Measurements from ENCODE around the gene KLRC4.
"Not testable (repeated sequence)": the region's sequence is repeated elsewhere in the genome, so short reads cannot be mapped to it uniquely, and the experiment has no call there.

Gene KLRC4

DNA sequence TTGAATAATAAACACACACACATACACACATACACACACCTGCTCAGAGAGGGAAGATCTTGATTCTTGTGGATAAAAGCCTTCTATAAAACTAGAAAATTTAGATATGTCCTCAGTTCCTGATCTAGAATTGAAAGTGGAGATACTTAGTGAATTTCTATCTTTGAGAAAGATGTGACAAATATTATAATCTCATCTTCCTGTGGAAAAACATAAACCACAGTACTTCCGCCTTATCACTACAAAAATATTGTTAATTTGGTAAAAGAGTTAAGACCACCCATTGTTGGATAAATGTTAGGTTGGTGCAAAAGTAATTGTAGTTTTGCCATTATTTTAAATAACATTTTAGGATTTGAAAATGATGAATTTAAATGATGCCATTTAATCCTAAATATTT lies 19.7 kb downstream of the KLRC4 start, which contains the start of gene KLRK1:
Gene KLRK1 (minus strand): TSS at position 138 of the 400 bp plus-strand sequence. CDS start 1,231 bp downstream, outside the sequence.
- TF ChIP-seq, protein P1, sequence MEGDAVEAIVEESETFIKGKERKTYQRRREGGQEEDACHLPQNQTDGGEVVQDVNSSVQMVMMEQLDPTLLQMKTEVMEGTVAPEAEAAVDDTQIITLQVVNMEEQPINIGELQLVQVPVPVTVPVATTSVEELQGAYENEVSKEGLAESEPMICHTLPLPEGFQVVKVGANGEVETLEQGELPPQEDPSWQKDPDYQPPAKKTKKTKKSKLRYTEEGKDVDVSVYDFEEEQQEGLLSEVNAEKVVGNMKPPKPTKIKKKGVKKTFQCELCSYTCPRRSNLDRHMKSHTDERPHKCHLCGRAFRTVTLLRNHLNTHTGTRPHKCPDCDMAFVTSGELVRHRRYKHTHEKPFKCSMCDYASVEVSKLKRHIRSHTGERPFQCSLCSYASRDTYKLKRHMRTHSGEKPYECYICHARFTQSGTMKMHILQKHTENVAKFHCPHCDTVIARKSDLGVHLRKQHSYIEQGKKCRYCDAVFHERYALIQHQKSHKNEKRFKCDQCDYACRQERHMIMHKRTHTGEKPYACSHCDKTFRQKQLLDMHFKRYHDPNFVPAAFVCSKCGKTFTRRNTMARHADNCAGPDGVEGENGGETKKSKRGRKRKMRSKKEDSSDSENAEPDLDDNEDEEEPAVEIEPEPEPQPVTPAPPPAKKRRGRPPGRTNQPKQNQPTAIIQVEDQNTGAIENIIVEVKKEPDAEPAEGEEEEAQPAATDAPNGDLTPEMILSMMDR (conservative IDR thresholded peaks at IDR 0.05; ENCODE audit: low read depth, low read length), result no peak
- DNase-seq (ENCODE audit: low read depth), result no peak
- no peak within 1 kb of the TSS for H3K4me3 ChIP-seq (ENCODE audit: low read depth, low read length)

DNA sequence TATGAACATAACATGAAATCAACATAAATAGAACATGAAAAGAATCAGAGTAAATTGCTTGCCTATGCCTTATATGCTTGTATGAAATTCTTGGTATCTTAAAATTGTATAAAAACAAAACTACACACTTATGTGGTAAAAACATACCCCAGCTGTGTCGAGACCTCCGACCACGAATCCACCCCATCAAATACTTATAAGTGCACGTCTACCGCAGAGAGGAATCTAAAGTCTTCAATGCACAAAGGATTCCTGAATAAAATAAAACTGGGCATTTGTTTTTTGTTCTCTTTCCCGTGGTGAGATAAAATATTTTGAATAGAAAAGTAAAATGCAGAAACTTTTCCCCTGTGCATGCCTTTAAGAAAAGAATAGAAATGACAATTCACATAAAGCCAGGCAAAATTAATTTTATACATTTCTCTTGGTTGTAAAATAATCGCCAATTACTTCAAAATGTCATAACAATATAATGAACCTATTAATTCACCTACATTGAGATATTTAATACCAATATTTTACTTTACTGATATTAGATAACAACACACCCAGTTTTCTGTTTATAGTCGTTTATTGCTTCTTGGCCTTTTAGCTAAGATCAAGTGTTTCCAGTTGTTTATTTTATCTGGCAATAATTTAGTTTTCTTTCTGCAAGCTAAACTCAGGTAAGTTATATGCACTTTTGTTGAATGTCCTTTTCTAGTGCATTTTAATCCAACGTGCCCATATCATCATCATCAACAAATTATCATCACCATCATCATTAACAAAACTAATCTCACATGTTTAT lies 20.7 kb downstream of the KLRC4 start:
- no peak overlapping the region for H3K4me3 ChIP-seq (ENCODE audit: low read depth, low read length)

DNA sequence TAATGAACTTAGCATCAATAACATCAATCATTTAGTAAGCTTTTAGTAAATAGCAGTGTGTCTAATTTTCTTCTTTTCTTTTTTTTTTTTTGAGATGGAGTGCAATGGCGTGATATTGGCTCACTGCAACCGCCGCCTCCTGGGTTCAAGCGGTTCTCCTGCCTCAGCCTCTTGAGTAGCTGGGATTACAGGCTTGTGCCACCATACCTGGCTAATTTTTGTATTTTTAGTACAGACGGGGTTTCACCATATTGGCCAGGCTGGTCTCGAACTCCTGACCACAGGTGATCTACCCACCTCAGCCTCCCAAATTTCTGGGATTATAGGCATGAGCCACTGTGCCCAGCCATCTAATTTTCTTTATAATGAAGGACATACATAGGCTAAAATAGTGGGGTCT lies 22.1 kb downstream of the KLRC4 start:
- not testable (repeated sequence) for DNase-seq (ENCODE audit: low read depth); H3K4me3 ChIP-seq (ENCODE audit: low read depth, low read length)

More for the DNA sequence above, 20.7 kb downstream of the KLRC4 start:
- peak; percentile 71 for DNase-seq (ENCODE audit: low read depth)
- TF ChIP-seq, protein P1 (conservative IDR thresholded peaks at IDR 0.05; ENCODE audit: low read depth, low read length), result no peak

DNA sequence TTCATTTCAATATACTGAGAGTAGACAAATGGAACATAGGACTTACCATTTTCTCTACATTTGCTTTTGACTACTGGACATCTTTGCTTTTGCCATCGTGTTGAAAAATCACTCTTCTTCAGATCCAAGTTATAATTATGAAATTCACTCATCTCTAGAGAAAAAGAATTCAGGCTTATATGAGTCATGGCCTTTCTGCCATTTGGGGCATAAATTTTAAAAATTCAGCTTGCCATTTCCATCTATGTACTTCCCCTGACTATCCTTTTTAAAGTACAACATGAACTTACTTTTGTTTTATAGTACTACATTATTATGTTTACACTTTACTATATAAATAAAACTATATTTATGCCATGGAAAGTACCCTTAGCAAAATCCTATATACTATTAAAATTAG lies 22.7 kb downstream of the KLRC4 start:
- DNase-seq (ENCODE audit: low read depth), result no peak
- H3K4me3 ChIP-seq (ENCODE audit: low read depth, low read length), result no peak overlapping the region
- TF ChIP-seq, protein P1 (conservative IDR thresholded peaks at IDR 0.05; ENCODE audit: low read depth, low read length), result no peak

DNA sequence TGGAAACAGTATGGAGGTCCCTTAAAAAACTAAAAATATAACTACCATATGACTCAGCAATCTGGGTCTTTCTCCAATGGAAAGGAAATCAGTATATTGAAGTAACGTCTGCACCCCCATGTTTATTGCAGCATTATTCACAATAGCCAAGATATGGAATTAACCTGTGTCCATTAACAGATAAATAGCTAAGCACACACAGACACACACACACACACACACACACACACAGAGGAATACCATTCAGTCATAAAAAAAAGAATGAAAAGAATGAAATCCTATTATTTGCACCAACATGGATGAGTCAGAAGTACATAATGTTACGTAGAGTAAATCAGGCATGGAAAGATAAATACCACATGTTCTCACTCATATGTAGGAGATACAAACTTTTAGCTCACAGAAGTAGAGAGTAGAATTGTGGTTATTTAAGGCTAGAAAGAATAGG lies 24.4 kb downstream of the KLRC4 start:
- peak; percentile 96 for DNase-seq (ENCODE audit: low read depth)
- TF ChIP-seq, protein P1 (conservative IDR thresholded peaks at IDR 0.05; ENCODE audit: low read depth, low read length), result no peak
- no peak overlapping the region for H3K4me3 ChIP-seq (ENCODE audit: low read depth, low read length)

DNA sequence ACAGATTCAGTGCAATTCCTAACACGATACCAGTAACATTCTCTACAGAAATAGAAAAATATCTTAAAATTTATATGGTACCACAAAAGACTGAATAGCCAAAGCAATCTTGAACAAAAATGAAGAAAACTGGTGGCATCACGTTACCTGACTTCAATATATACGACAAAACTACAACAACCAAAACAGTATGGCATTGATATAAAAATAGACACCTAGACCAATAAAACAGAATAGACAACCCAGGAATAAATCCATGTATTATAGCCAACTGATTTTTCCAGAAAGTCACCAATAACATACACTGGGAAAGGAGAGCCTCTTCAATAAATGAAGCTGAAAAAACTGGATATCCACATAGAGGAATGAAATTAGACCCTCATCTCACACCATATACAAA lies 25.4 kb downstream of the KLRC4 start:
- TF ChIP-seq, protein P1 (conservative IDR thresholded peaks at IDR 0.05; ENCODE audit: low read depth, low read length), result no peak
- H3K4me3 ChIP-seq (ENCODE audit: low read depth, low read length), result no peak overlapping the region
- no peak for DNase-seq (ENCODE audit: low read depth)

DNA sequence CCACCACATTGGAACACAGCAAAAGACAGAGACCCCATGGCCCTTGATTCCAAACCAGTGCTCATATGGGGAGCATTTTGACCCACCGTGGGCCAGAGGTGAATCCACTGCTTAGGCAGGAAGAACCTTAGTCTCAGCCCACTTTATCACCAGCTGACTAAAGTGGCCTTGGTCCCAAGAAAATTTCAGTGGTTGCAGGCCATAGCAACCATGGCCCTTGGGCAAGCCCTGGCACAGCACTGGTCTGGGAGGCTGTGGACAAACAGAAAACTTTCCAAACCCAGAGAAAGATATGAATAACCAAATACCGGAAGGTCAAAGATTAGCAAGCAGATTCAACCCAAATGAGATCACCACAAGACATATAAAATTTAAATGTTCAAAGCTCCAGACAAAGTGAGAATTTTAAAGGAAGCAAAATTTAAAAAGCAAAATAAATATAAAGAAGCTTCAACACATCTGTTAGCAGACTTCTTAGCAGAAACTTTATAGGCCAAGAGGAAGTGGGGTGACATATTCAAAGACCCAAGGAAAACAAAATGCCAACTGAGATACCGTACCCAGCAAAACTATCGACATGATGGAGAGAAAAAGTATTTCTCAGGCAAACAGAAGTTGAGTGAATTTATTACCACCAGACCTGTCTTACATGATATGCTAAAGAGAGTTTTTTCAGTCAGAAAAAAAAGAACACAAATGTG lies 27.5 kb downstream of the KLRC4 start:
- DNase-seq (ENCODE audit: low read depth), result no peak
- H3K4me3 ChIP-seq (ENCODE audit: low read depth, low read length), result no peak overlapping the region
- TF ChIP-seq, protein P1 (conservative IDR thresholded peaks at IDR 0.05; ENCODE audit: low read depth, low read length), result no peak

DNA sequence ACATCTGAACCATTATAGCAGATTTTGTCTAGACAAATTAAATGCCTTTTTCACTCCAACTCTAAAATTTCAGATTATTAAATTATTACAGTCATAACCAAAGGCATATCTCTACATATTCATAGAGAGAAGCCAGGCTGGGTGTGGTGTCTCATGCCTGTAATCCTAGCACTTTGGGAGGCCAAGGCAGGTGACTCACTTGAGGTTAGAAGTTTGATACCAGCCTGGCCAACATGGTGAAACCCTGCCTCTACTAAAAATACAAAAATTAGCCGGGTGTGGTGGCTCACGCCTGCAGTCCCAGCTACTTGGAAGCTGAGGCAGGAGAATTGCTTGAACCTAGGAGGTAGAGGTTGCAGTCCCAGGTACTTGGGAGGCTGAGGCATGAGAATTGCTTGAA lies 30.8 kb downstream of the KLRC4 start:
- not testable (repeated sequence) for DNase-seq (ENCODE audit: low read depth); H3K4me3 ChIP-seq (ENCODE audit: low read depth, low read length)

Data from choroid plexus epithelial cell (primary cell).